Right lung (tissue), 5 donors: ENCODE data around the gene NLRC3. TPM values are rescaled to one million over a fixed set of nuclear protein-coding genes. Genes with fewer than 3 reads are reported as not detected.

Source experiments
- DNase-seq, 2 donors: peaks; one replicate each; pipeline ENCODE4 v3.0.0-alpha.2; 2013
- polyA plus RNA-seq, 5 donors: library from polyadenylated mRNA; unstranded; fragments of 120-200 nt; gene quantifications; one replicate each; pipeline versions ENCODE4 v1.2.1 to v1.2.3, GENCODE V29; 2013; ENCODE audit warnings: inconsistent platforms in 1 of 5, low replicate concordance in 1 of 5; ENCODE audit not compliant: insufficient read length in 5 of 5, insufficient read depth in 1 of 5

NLRC3 gene
- polyA plus RNA-seq, 5 donors, result 2.5 to 4.1 (median 3.7) TPM

- DNase-seq, result no peak
These were observed 21.9 kb upstream of the NLRC3 start for GRCh38 chr16:3599121-3599520.

GRCh38 chr16:3598236-3598635 lies 21.0 kb upstream of the NLRC3 start:
- DNase-seq, result no peak

- DNase-seq, result no peak
These were observed 20.5 kb upstream of the NLRC3 start for GRCh38 chr16:3597676-3598075.

GRCh38 chr16:3597226-3597625 lies 20.0 kb upstream of the NLRC3 start:
- no peak for DNase-seq

- DNase-seq, result no peak
These were observed 19.1 kb upstream of the NLRC3 start for GRCh38 chr16:3596101-3596861.

- DNase-seq, result no peak
These were observed 18.4 kb upstream of the NLRC3 start for GRCh38 chr16:3595521-3596021.

GRCh38 chr16:3595110-3595486 lies 17.9 kb upstream of the NLRC3 start:
- no peak for DNase-seq

GRCh38 chr16:3594316-3595109 lies 17.3 kb upstream of the NLRC3 start:
- DNase-seq, result no peak

- DNase-seq, result no peak
These were observed 15.4 kb upstream of the NLRC3 start for GRCh38 chr16:3592559-3592958.

- no peak for DNase-seq
These were observed 14.8 kb upstream of the NLRC3 start for GRCh38 chr16:3591991-3592390.

GRCh38 chr16:3591436-3591803 lies 14.2 kb upstream of the NLRC3 start:
- DNase-seq, result no peak

GRCh38 chr16:3590736-3591435 lies 13.7 kb upstream of the NLRC3 start:
- DNase-seq, result no peak

- DNase-seq, result no peak
These were observed 12.9 kb upstream of the NLRC3 start for GRCh38 chr16:3589991-3590701.

GRCh38 chr16:3589441-3589921 lies 12.3 kb upstream of the NLRC3 start:
- DNase-seq, result no peak

- no peak for DNase-seq
These were observed 11.8 kb upstream of the NLRC3 start for GRCh38 chr16:3589001-3589400.

- no peak for DNase-seq
These were observed 10.4 kb upstream of the NLRC3 start for GRCh38 chr16:3587547-3588110.

GRCh38 chr16:3584412-3584811 lies 7.2 kb upstream of the NLRC3 start:
- DNase-seq, result no peak

GRCh38 chr16:3583303-3584038 lies 6.3 kb upstream of the NLRC3 start:
- no peak for DNase-seq

- DNase-seq, result no peak
These were observed 5.3 kb upstream of the NLRC3 start for GRCh38 chr16:3582276-3583165.

- no peak for DNase-seq
These were observed 4.2 kb upstream of the NLRC3 start for GRCh38 chr16:3581392-3581791.
